Effector CD8-positive, alpha-beta T cell (primary cell): ENCODE data around the gene TMEM106A.
"Not testable (repeated sequence)": the region's sequence is repeated elsewhere in the genome, so short reads cannot be mapped to it uniquely, and the experiment has no call there.

Experiments used
- DNase-seq: peaks from one replicate; lab custom pipeline; 2025; lab: John Stamatoyannopoulos, UW
- total RNA-seq, 4 experiments: gene quantifications; one replicate each; lab custom pipeline; 2026; lab: John Stamatoyannopoulos, UW

The TMEM106A gene
- total RNA-seq = 9.2 to 14.6 (median 12.5) reads per million in 4 experiments

GRCh38 chr17:43211480-43212402 lies at the start of gene TMEM106A:
Gene TMEM106A, plus strand, starts transcription at chr17:43211875. Its CDS starts 1,167 bp downstream, at chr17:43213042.
- peak; percentile 58 for DNase-seq

- DNase-seq = not testable (repeated sequence)
These were observed 45.7 kb upstream of the TMEM106A start for GRCh38 chr17:43165971-43166370.

GRCh38 chr17:43169561-43170139 lies 42.0 kb upstream of the TMEM106A start:
- DNase-seq = no peak

- peak; percentile 79 for DNase-seq
These were observed 41.4 kb upstream of the TMEM106A start for GRCh38 chr17:43170140-43170765.

- DNase-seq = peak; percentile 94
These were observed 40.7 kb upstream of the TMEM106A start, which contains the start of gene NBR1 for GRCh38 chr17:43170766-43171585. Gene NBR1, plus strand, starts transcription at chr17:43171214. Its CDS starts 4,586 bp downstream, at chr17:43175800.

GRCh38 chr17:43171586-43172487 lies 39.8 kb upstream of the TMEM106A start:
- no peak for DNase-seq

- DNase-seq = no peak
These were observed 36.2 kb upstream of the TMEM106A start for GRCh38 chr17:43175213-43176118.

GRCh38 chr17:43176119-43176570 lies 35.5 kb upstream of the TMEM106A start:
- no peak for DNase-seq

- DNase-seq = no peak
These were observed 27.8 kb upstream of the TMEM106A start for GRCh38 chr17:43183921-43184320.

GRCh38 chr17:43186656-43187055 lies 25.0 kb upstream of the TMEM106A start:
- DNase-seq = not testable (repeated sequence)

- DNase-seq = no peak
These were observed 18.4 kb upstream of the TMEM106A start for GRCh38 chr17:43193251-43193650.

GRCh38 chr17:43199633-43200032 lies 12.0 kb upstream of the TMEM106A start:
- no peak for DNase-seq

- no peak for DNase-seq
These were observed 11.5 kb upstream of the TMEM106A start for GRCh38 chr17:43200127-43200526.

- not testable (repeated sequence) for DNase-seq
These were observed 8.7 kb upstream of the TMEM106A start for GRCh38 chr17:43203013-43203412.

GRCh38 chr17:43210576-43210975 lies 1.1 kb upstream of the TMEM106A start:
- no peak for DNase-seq

GRCh38 chr17:43211123-43211479 lies 574 bp upstream of the TMEM106A start:
- no peak for DNase-seq

- no peak for DNase-seq
These were observed 1.2 kb downstream of the TMEM106A start for GRCh38 chr17:43212641-43213490.

- no peak for DNase-seq
These were observed 1.9 kb downstream of the TMEM106A start for GRCh38 chr17:43213545-43213944.
